HEK293T (cell line): Measurements from ENCODE around the gene LTBP1.
"Not testable (repeated sequence)": the region's sequence is repeated elsewhere in the genome, so short reads cannot be mapped to it uniquely, and the experiment has no call there.

Source experiments
- FOXA1 ChIP-seq: fragments of 450-650 bp; IDR thresholded peaks from 2 replicates; pipeline ENCODE4 v1.6.1; 2016; ENCODE audit warnings: mild to moderate bottlenecking
- LEF1 ChIP-seq: fragments of 450-650 bp; IDR thresholded peaks from 2 replicates; pipeline ENCODE4 v1.6.1; 2017; ENCODE audit warnings: mild to moderate bottlenecking, borderline replicate concordance

DNA sequence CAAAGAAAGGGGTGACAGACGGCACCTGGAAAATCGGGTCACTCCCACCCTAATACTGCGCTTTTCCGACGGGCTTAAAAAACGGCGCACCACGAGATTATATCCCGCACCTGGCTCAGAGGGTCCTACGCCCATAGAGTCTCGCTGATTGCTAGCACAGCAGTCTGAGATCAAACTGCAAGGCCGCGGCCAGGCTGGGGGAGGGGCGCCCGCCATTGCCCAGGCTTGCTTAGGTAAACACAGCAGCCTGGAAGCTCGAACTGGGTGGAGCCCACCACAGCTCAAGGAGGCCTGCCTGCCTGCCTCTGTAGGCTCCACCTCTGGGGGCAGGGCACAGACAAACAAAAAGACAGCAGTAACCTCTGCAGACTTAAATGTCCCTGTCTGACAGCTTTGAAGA, 223.5 kb downstream of the LTBP1 start:
- TF ChIP-seq FOXA1, LEF1: not testable (repeated sequence)
